ENCODE results near the gene MSL3B.

DNA sequence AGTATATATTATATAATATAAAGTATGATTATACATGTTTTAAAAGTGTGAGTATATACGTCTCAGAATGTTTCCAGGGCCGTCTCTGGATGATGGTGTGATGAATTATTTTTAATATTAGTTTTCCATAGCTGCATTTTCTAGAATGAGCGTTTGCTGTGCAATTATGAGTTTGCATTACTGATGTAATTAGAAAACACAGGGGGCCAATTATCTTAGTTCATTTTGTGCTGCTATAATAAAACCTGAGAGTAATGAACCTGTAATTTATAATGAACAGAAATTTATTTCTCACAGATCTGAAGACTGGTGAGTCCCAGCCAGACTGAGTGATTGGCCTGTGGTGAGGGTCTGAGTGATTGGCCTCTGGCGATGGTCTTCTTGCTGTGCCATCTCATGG, 9.9 kb downstream of the MSL3B start:
- TF ChIP-seq CHD1 (IDR thresholded peaks at IDR 0.05; ENCODE audit: low read length) (no peak), MAFF (IDR thresholded peaks at IDR 0.05; ENCODE audit: low read length) (no peak), TRIM24 (IDR thresholded peaks at IDR 0.05) (no peak), TCF7L2 (IDR thresholded peaks at IDR 0.05; ENCODE audit: low read depth, low read length) (no peak), ZNF41 (CRISPR knock-in tag; conservative IDR thresholded peaks at IDR 0.05) (no peak), ZNF217 (CRISPR knock-in tag; IDR thresholded peaks at IDR 0.05) (no peak), EZH2 (IDR thresholded peaks at IDR 0.05; ENCODE audit: borderline replicate concordance, low read depth, low read length) (no peak), CBFB (CRISPR knock-in tag; IDR thresholded peaks at IDR 0.05) (no peak), MTA2 (IDR thresholded peaks at IDR 0.05; ENCODE audit: low read depth) (no peak), PKNOX1 (IDR thresholded peaks at IDR 0.05) (no peak)
- TF ChIP-seq, protein P1, sequence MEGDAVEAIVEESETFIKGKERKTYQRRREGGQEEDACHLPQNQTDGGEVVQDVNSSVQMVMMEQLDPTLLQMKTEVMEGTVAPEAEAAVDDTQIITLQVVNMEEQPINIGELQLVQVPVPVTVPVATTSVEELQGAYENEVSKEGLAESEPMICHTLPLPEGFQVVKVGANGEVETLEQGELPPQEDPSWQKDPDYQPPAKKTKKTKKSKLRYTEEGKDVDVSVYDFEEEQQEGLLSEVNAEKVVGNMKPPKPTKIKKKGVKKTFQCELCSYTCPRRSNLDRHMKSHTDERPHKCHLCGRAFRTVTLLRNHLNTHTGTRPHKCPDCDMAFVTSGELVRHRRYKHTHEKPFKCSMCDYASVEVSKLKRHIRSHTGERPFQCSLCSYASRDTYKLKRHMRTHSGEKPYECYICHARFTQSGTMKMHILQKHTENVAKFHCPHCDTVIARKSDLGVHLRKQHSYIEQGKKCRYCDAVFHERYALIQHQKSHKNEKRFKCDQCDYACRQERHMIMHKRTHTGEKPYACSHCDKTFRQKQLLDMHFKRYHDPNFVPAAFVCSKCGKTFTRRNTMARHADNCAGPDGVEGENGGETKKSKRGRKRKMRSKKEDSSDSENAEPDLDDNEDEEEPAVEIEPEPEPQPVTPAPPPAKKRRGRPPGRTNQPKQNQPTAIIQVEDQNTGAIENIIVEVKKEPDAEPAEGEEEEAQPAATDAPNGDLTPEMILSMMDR (IDR thresholded peaks at IDR 0.05 in 2 of 3, conservative IDR thresholded peaks at IDR 0.05 in 1 of 3; ENCODE audit: insufficient read depth in 2 of 3, low read depth in 1 of 3, low read length in 3 of 3), result no peak
- TF ChIP-seq, protein P2, sequence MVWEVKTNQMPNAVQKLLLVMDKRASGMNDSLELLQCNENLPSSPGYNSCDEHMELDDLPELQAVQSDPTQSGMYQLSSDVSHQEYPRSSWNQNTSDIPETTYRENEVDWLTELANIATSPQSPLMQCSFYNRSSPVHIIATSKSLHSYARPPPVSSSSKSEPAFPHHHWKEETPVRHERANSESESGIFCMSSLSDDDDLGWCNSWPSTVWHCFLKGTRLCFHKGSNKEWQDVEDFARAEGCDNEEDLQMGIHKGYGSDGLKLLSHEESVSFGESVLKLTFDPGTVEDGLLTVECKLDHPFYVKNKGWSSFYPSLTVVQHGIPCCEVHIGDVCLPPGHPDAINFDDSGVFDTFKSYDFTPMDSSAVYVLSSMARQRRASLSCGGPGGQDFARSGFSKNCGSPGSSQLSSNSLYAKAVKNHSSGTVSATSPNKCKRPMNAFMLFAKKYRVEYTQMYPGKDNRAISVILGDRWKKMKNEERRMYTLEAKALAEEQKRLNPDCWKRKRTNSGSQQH (CRISPR knock-in tag; IDR thresholded peaks at IDR 0.05), result no peak
- TF ChIP-seq, protein P3, sequence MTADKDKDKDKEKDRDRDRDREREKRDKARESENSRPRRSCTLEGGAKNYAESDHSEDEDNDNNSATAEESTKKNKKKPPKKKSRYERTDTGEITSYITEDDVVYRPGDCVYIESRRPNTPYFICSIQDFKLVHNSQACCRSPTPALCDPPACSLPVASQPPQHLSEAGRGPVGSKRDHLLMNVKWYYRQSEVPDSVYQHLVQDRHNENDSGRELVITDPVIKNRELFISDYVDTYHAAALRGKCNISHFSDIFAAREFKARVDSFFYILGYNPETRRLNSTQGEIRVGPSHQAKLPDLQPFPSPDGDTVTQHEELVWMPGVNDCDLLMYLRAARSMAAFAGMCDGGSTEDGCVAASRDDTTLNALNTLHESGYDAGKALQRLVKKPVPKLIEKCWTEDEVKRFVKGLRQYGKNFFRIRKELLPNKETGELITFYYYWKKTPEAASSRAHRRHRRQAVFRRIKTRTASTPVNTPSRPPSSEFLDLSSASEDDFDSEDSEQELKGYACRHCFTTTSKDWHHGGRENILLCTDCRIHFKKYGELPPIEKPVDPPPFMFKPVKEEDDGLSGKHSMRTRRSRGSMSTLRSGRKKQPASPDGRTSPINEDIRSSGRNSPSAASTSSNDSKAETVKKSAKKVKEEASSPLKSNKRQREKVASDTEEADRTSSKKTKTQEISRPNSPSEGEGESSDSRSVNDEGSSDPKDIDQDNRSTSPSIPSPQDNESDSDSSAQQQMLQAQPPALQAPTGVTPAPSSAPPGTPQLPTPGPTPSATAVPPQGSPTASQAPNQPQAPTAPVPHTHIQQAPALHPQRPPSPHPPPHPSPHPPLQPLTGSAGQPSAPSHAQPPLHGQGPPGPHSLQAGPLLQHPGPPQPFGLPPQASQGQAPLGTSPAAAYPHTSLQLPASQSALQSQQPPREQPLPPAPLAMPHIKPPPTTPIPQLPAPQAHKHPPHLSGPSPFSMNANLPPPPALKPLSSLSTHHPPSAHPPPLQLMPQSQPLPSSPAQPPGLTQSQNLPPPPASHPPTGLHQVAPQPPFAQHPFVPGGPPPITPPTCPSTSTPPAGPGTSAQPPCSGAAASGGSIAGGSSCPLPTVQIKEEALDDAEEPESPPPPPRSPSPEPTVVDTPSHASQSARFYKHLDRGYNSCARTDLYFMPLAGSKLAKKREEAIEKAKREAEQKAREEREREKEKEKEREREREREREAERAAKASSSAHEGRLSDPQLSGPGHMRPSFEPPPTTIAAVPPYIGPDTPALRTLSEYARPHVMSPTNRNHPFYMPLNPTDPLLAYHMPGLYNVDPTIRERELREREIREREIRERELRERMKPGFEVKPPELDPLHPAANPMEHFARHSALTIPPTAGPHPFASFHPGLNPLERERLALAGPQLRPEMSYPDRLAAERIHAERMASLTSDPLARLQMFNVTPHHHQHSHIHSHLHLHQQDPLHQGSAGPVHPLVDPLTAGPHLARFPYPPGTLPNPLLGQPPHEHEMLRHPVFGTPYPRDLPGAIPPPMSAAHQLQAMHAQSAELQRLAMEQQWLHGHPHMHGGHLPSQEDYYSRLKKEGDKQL (CRISPR knock-in tag; IDR thresholded peaks at IDR 0.05; ENCODE audit: borderline replicate concordance), result no peak

All from K562 (cell line).